NCI-H1436 (cell line): Measurements from ENCODE around the gene GALNT5.
"Not testable (repeated sequence)": the region's sequence is repeated elsewhere in the genome, so short reads cannot be mapped to it uniquely, and the experiment has no call there.

Experiments
- DNase-seq: peaks from one replicate; lab custom pipeline; 2025; lab: John Stamatoyannopoulos, UW

GALNT5 gene

GRCh38 chr2:157327621-157328500 lies 70.4 kb downstream of the GALNT5 start:
- DNase-seq, result peak; percentile 73

- DNase-seq, result no peak
Observed at GRCh38 chr2:157329524-157329923, 72.0 kb downstream of the GALNT5 start.

- no peak for DNase-seq
Observed at GRCh38 chr2:157333304-157334047, 76.0 kb downstream of the GALNT5 start.

GRCh38 chr2:157334335-157334734 lies 76.8 kb downstream of the GALNT5 start:
- DNase-seq, result no peak

- DNase-seq, result no peak
Observed at GRCh38 chr2:157334797-157335196, 77.3 kb downstream of the GALNT5 start.

- peak; percentile 35 for DNase-seq
Observed at GRCh38 chr2:157336137-157337010, 78.9 kb downstream of the GALNT5 start.

GRCh38 chr2:157337978-157338377 lies 80.5 kb downstream of the GALNT5 start:
- DNase-seq, result no peak

- no peak for DNase-seq
Observed at GRCh38 chr2:157339965-157340655, 82.6 kb downstream of the GALNT5 start.

GRCh38 chr2:157341381-157341780 lies 83.9 kb downstream of the GALNT5 start:
- DNase-seq, result not testable (repeated sequence)

- DNase-seq, result no peak
Observed at GRCh38 chr2:157345647-157346389, 88.3 kb downstream of the GALNT5 start.

GRCh38 chr2:157348291-157348921 lies 90.9 kb downstream of the GALNT5 start:
- DNase-seq, result no peak

GRCh38 chr2:157349949-157350515 lies 92.5 kb downstream of the GALNT5 start:
- DNase-seq, result no peak

GRCh38 chr2:157355618-157356017 lies 98.1 kb downstream of the GALNT5 start:
- no peak for DNase-seq

GRCh38 chr2:157359628-157360027 lies 102.1 kb downstream of the GALNT5 start:
- DNase-seq, result no peak

- DNase-seq, result no peak
Observed at GRCh38 chr2:157361526-157361925, 104.0 kb downstream of the GALNT5 start.

- DNase-seq, result no peak
Observed at GRCh38 chr2:157362627-157363026, 105.1 kb downstream of the GALNT5 start.

- DNase-seq, result no peak
Observed at GRCh38 chr2:157363612-157364101, 106.2 kb downstream of the GALNT5 start.
